ENCODE results near the gene ASB11.

GRCh38 chrX:15271757-15272156 is 43.7 kb downstream of the ASB11 start:
- TF ChIP-seq BHLHE40 (IDR thresholded peaks at IDR 0.05; ENCODE audit: borderline replicate concordance) (no peak), LEF1 (IDR thresholded peaks at IDR 0.05; ENCODE audit: borderline replicate concordance) (no peak), FOXM1 (IDR thresholded peaks at IDR 0.05; ENCODE audit: borderline replicate concordance) (no peak), ZNF384 (IDR thresholded peaks at IDR 0.05) (no peak), TARDBP (IDR thresholded peaks at IDR 0.05) (no peak), ELF4 (IDR thresholded peaks at IDR 0.05) (no peak), HDGF (IDR thresholded peaks at IDR 0.05; ENCODE audit: borderline replicate concordance) (no peak), FOXA1 (IDR thresholded peaks at IDR 0.05) (no peak), SP1 (IDR thresholded peaks at IDR 0.05) (no peak), L3MBTL2 (conservative IDR thresholded peaks at IDR 0.05) (no peak), ARNT (IDR thresholded peaks at IDR 0.05) (no peak)
